Measurements from ENCODE around the gene VPS13A.

The VPS13A gene

GRCh38 chr9:77237896-77238295 lies 60.6 kb downstream of the VPS13A start:
- peaks cover 29% of the 10 kb centered on the region for H3K36me3 ChIP-seq (ENCODE audit: insufficient read depth, low read length)
- H4K20me1 ChIP-seq (ENCODE audit: insufficient read depth, low read length): no peaks in the 10 kb centered on the region
- no peak overlapping the region for H3K9ac ChIP-seq (ENCODE audit: low read length)
- H3K9me3 ChIP-seq (ENCODE audit: low read length): no peaks in the 10 kb centered on the region
- H2AFZ ChIP-seq (ENCODE audit: low read length): no peak overlapping the region
- no peak overlapping the region for H3K27ac ChIP-seq (ENCODE audit: low read depth, low read length, poor library complexity, severe bottlenecking)
- no peaks in the 10 kb centered on the region; the same call in 1 of the 2 replicates for H3K79me2 ChIP-seq (ENCODE audit: insufficient read depth, low read length)
- H3F3A ChIP-seq (ENCODE audit: insufficient read depth, low read length): no peaks in the 10 kb centered on the region
- no peaks in the 10 kb centered on the region for H3K4me1 ChIP-seq (ENCODE audit: insufficient read depth, low read length, severe bottlenecking)
- no peaks in the 10 kb centered on the region for H3K9me2 ChIP-seq (ENCODE audit: low read depth, low read length)
- no peaks in the 10 kb centered on the region for H3K27me3 ChIP-seq (ENCODE audit: insufficient read depth, low read length)
- no peak overlapping the region for H3K4me2 ChIP-seq (ENCODE audit: low read length)
- TF ChIP-seq EZH2 (IDR thresholded peaks at IDR 0.05; ENCODE audit: borderline replicate concordance, low read length) (no peak), CTCF (IDR thresholded peaks at IDR 0.05; ENCODE audit: low read length) (no peak)
- H3K4me3 ChIP-seq (ENCODE audit: low read depth, low read length, poor library complexity, severe bottlenecking): no peak overlapping the region

GRCh38 chr9:77251050-77251449 lies 73.7 kb downstream of the VPS13A start:
- no peak overlapping the region for H3K4me2 ChIP-seq (ENCODE audit: low read length)
- no peak overlapping the region for H2AFZ ChIP-seq (ENCODE audit: low read length)
- no peaks in the 10 kb centered on the region for H3K27me3 ChIP-seq (ENCODE audit: insufficient read depth, low read length)
- no peaks in the 10 kb centered on the region for H3K4me1 ChIP-seq (ENCODE audit: insufficient read depth, low read length, severe bottlenecking)
- TF ChIP-seq EZH2 (IDR thresholded peaks at IDR 0.05; ENCODE audit: borderline replicate concordance, low read length) (no peak), CTCF (IDR thresholded peaks at IDR 0.05; ENCODE audit: low read length) (no peak)
- no peaks in the 10 kb centered on the region for H3K9me3 ChIP-seq (ENCODE audit: low read length)
- H3K9me2 ChIP-seq (ENCODE audit: low read depth, low read length): no peaks in the 10 kb centered on the region
- no peaks in the 10 kb centered on the region for H4K20me1 ChIP-seq (ENCODE audit: insufficient read depth, low read length)
- no peak overlapping the region for H3K27ac ChIP-seq (ENCODE audit: low read depth, low read length, poor library complexity, severe bottlenecking)
- no peaks in the 10 kb centered on the region for H3F3A ChIP-seq (ENCODE audit: insufficient read depth, low read length)
- no peaks in the 10 kb centered on the region for H3K79me2 ChIP-seq (ENCODE audit: insufficient read depth, low read length)
- H3K36me3 ChIP-seq (ENCODE audit: insufficient read depth, low read length): peaks cover 30% of the 10 kb centered on the region
- no peak overlapping the region for H3K4me3 ChIP-seq (ENCODE audit: low read depth, low read length, poor library complexity, severe bottlenecking)
- H3K9ac ChIP-seq (ENCODE audit: low read length): no peak overlapping the region

- H3K27ac ChIP-seq (ENCODE audit: low read depth, low read length, poor library complexity, severe bottlenecking): no peak overlapping the region
- H3K9me3 ChIP-seq (ENCODE audit: low read length): no peaks in the 10 kb centered on the region
- no peaks in the 10 kb centered on the region for H4K20me1 ChIP-seq (ENCODE audit: insufficient read depth, low read length)
- peaks cover 22% of the 10 kb centered on the region for H3K36me3 ChIP-seq (ENCODE audit: insufficient read depth, low read length)
- H3K4me2 ChIP-seq (ENCODE audit: low read length): no peak overlapping the region
- H3K79me2 ChIP-seq (ENCODE audit: insufficient read depth, low read length): no peaks in the 10 kb centered on the region
- H3F3A ChIP-seq (ENCODE audit: insufficient read depth, low read length): no peaks in the 10 kb centered on the region
- H2AFZ ChIP-seq (ENCODE audit: low read length): no peak overlapping the region
- TF ChIP-seq EZH2 (IDR thresholded peaks at IDR 0.05; ENCODE audit: borderline replicate concordance, low read length): no peak
- no peak for TF ChIP-seq CTCF (IDR thresholded peaks at IDR 0.05; ENCODE audit: low read length)
- H3K9me2 ChIP-seq (ENCODE audit: low read depth, low read length): no peaks in the 10 kb centered on the region
- no peak overlapping the region for H3K4me3 ChIP-seq (ENCODE audit: low read depth, low read length, poor library complexity, severe bottlenecking)
- no peak overlapping the region for H3K9ac ChIP-seq (ENCODE audit: low read length)
- no peaks in the 10 kb centered on the region for H3K27me3 ChIP-seq (ENCODE audit: insufficient read depth, low read length)
- no peaks in the 10 kb centered on the region for H3K4me1 ChIP-seq (ENCODE audit: insufficient read depth, low read length, severe bottlenecking)
Observed at GRCh38 chr9:77257275-77257674, 79.9 kb downstream of the VPS13A start.

Data from OCI-LY1 (cell line).